Cardiac fibroblast (primary cell): ENCODE measurements around the gene FIP1L1.

Experiments used
- DNase-seq, 2 donors: peaks; one replicate each; pipeline versions ENCODE4 v3.0.0 to v3.0.0-alpha.2; 2010; ENCODE audit warnings: low read depth in 2 of 2
- H3K4me3 ChIP-seq, 2 donors: replicated peaks in 1 of 2; 1 replicate in 1 of 2; 2 replicates in 1 of 2; pipeline ENCODE4 v1.5.1; 2011; ENCODE audit warnings: low read depth in 2 of 2, low read length in 2 of 2, mild to moderate bottlenecking in 2 of 2, moderate library complexity in 1 of 2
- TF ChIP-seq, protein P1 (sequence below): IDR thresholded peaks from one replicate; pipeline ENCODE4 v1.5.1; 2011; ENCODE audit warnings: low read depth, mild to moderate bottlenecking, low read length, inconsistent platforms

The FIP1L1 gene

DNA sequence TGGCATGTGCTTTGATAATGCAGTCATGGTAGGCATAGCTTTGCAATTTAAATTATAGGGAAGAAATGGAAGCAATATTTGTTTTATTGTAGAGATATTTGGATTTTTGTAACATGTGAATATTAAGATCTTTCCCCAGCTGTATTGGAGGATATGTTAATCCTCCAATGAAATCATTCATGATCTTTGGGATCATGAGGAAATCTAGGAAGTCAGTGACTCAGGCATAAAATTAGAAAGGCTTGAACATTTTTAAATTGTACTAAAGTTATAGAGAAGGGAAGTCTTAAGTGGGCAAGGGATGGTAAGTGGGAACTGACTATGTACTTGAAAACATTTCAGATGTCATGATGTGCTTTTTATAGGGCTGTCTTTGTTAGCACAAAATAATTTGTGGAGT, 46.8 kb downstream of the FIP1L1 start:
- TF ChIP-seq, protein P1, sequence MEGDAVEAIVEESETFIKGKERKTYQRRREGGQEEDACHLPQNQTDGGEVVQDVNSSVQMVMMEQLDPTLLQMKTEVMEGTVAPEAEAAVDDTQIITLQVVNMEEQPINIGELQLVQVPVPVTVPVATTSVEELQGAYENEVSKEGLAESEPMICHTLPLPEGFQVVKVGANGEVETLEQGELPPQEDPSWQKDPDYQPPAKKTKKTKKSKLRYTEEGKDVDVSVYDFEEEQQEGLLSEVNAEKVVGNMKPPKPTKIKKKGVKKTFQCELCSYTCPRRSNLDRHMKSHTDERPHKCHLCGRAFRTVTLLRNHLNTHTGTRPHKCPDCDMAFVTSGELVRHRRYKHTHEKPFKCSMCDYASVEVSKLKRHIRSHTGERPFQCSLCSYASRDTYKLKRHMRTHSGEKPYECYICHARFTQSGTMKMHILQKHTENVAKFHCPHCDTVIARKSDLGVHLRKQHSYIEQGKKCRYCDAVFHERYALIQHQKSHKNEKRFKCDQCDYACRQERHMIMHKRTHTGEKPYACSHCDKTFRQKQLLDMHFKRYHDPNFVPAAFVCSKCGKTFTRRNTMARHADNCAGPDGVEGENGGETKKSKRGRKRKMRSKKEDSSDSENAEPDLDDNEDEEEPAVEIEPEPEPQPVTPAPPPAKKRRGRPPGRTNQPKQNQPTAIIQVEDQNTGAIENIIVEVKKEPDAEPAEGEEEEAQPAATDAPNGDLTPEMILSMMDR = no peak
- H3K4me3 ChIP-seq = no peak overlapping the region
- peak; percentile 6 to 7 for DNase-seq

DNA sequence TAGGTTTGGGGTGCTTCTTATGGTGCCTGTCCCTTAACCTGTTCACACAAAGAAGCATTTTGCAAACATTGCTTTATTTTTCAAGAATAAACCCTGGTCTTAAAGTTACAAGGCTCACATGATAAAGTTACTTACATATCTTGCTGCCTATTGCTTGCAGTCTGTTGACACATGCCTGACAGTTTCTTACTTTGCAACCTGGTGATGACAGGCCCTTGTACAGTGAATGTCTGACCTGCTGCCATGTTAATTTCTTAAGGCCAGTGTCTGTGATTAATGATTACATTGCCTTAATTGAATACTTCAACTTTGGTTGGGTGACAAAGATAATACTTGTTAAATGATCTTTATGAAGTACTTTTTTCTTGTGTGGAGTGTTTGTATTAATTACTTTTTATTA, 49.9 kb downstream of the FIP1L1 start:
- TF ChIP-seq, protein P1 = no peak
- no peak overlapping the region for H3K4me3 ChIP-seq
- no peak for DNase-seq

DNA sequence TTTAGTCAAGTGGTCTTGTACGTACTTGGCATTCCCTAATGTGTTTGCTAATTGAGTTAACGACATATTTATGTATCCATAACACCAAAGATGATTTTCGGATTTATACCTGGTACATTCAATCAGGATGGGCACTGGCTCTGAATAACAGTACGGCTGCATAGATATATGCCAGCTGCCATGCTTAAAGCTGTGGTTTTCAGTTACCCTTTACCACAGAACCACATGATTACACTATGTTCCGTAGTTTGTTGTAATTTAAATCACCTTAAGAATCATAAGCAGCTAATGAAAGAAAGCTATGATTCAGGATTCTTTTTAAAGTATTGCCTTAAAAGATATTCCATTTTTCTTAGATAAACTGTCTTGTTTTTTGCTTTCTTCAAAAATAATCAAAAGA, 53.6 kb downstream of the FIP1L1 start:
- TF ChIP-seq, protein P1 = no peak
- no peak for DNase-seq
- H3K4me3 ChIP-seq = no peak overlapping the region

DNA sequence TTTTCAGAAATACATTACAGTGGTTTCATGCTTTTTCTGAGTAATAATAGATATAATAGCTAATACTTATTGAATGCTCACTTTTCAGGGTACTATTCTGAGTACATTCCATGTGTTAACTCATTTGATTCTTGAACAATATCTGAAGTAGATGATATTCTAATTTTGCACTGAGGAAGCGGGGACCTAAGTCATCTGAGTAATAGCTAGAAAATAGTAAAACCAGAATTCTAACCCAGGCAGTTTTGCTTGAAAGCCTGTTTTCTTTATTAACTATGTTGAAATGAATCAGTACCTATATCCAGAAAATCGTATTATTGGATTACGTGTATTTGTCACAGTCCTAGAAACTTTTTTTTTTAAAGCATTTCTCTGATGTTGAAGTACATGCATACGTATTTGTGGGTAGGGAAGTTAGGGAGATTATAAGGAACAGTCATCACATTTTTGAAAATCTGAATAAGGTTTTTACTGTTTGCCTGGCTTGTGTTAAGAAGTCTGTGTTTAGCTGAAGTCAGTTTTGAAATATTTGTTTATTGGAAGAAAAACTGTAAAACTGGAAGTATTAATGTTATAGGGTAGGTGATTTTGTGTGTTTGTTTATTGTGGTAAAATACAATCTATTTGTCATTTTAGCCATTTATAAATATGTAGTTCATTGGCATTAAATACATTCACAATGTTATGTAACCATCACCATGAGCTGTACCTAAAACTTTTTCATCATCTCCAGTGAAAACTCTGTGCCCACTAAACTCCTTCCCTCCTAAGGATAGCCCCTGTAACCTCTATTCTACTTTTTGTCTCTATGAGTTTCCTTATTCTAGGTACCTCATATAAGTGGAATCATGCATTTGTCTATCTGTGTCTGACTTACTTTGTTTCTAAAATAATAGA, 55.3 kb downstream of the FIP1L1 start:
- no peak for DNase-seq
- no peak overlapping the region for H3K4me3 ChIP-seq
- TF ChIP-seq, protein P1 = no peak

DNA sequence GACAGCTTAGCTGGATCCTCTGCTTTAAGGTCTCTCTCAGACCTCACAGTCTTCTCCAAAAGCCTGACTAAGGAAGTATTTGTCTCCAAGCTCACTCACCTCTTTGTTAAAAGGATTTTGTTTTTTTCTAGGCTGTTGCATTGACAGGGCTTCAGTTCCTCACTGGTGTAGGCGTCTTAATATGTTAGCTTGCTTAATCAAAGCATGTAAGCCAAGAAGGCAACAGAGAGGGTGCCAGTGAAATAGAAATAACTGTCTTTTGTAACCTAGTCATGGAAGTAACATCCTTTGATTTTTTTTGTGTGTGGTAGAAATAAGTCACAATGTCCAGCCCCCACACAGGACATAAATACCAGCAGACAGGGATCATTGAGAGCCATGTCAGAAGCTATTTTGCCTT, 58.8 kb downstream of the FIP1L1 start:
- no peak for DNase-seq
- TF ChIP-seq, protein P1 = no peak
- no peak overlapping the region for H3K4me3 ChIP-seq

DNA sequence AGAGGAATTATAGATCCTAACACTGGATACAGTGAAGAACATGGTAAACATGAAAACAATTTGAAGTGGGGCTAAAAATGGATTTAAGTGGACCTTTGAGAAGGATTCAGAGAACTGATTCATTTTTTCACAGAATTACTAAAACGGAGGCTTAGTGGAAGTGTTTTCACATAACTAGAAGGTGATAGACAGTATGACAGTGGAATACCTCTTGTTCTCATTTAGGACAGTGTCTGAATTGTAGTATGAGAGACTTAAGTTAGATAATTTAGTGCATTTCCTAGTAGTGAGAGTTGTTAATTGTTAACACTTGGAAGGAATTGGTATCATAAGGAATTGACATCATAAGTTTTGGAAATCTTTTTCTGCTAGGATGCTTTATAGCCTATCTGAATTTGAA, 64.1 kb downstream of the FIP1L1 start:
- H3K4me3 ChIP-seq = no peak overlapping the region
- TF ChIP-seq, protein P1 = no peak

More for the DNA sequence above, 64.1 kb downstream of the FIP1L1 start:
- DNase-seq = no peak
